ENCODE results near the gene TEX51.

The TEX51 gene

GRCh38 chr2:126945118-126945517, 46.4 kb downstream of the TEX51 start (continued):
- TF ChIP-seq POU6F1 (CRISPR knock-in tag; IDR thresholded peaks at IDR 0.05; ENCODE audit: borderline replicate concordance, low read depth): no peak
- no peak for TF ChIP-seq PATZ1 (CRISPR knock-in tag; IDR thresholded peaks at IDR 0.05; ENCODE audit: borderline replicate concordance)

GRCh38 chr2:126946318-126947102, 47.8 kb downstream of the TEX51 start:
- TF ChIP-seq CSDC2 (CRISPR knock-in tag; IDR thresholded peaks at IDR 0.05) (no peak), POU6F1 (CRISPR knock-in tag; IDR thresholded peaks at IDR 0.05; ENCODE audit: borderline replicate concordance, low read depth) (no peak), OSR1 (CRISPR knock-in tag; IDR thresholded peaks at IDR 0.05) (no peak), SNAI2 (CRISPR knock-in tag; IDR thresholded peaks at IDR 0.05) (no peak), ESRRG (CRISPR knock-in tag; IDR thresholded peaks at IDR 0.05) (no peak), TCF4 (CRISPR knock-in tag; IDR thresholded peaks at IDR 0.05; ENCODE audit: borderline replicate concordance) (peak; percentile 88)
- ATAC-seq: peak; percentile 40; the same call in 1 of the 3 replicates

- TF ChIP-seq PPARA (CRISPR knock-in tag; IDR thresholded peaks at IDR 0.05; ENCODE audit: borderline replicate concordance): no peak
- no peak for TF ChIP-seq ESRRG (CRISPR knock-in tag; IDR thresholded peaks at IDR 0.05)
- TF ChIP-seq POU6F1 (CRISPR knock-in tag; IDR thresholded peaks at IDR 0.05; ENCODE audit: borderline replicate concordance, low read depth): no peak
- no peak for TF ChIP-seq PATZ1 (CRISPR knock-in tag; IDR thresholded peaks at IDR 0.05; ENCODE audit: borderline replicate concordance)
- TF ChIP-seq TCF4 (CRISPR knock-in tag; IDR thresholded peaks at IDR 0.05; ENCODE audit: borderline replicate concordance): no peak
- no peak for TF ChIP-seq CSRNP3 (CRISPR knock-in tag; IDR thresholded peaks at IDR 0.05)
- TF ChIP-seq RARB (CRISPR knock-in tag; IDR thresholded peaks at IDR 0.05): no peak
- TF ChIP-seq GLIS3 (CRISPR knock-in tag; IDR thresholded peaks at IDR 0.05): no peak
- TF ChIP-seq TOX (CRISPR knock-in tag; IDR thresholded peaks at IDR 0.05; ENCODE audit: borderline replicate concordance): no peak
- TF ChIP-seq TSHZ2 (CRISPR knock-in tag; IDR thresholded peaks at IDR 0.05): no peak
- TF ChIP-seq ZFP30 (CRISPR knock-in tag; IDR thresholded peaks at IDR 0.05): no peak
- no peak for TF ChIP-seq ZNF565 (CRISPR knock-in tag; conservative IDR thresholded peaks at IDR 0.05; ENCODE audit: low read depth)
- ATAC-seq: no peak
Observed at GRCh38 chr2:126947103-126947429, 48.4 kb downstream of the TEX51 start.

Measured in SK-N-SH treated with all-trans-retinoic acid at 6 μM for 48 hours (cell line).